Measurements from ENCODE around the gene TACC2.

DNA sequence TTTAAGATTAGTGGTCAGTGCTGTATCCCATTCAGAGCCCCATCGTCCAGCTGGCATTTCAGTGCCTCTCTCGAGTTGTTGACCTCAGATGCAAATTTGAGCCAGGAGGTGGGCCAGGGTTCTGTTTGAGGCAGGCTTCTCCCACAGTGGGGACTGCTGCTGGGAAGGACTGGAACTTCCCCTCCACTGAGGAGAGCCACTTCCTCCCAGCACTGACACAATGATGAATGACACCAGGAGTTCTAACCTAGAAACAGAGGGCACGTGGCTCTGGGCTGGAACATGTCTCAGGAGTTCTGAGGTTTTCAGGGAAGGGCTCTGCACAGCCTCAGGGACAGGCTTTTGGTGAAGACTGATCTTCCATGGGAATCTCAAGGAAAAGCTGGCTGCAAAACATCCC, 263.8 kb downstream of the TACC2 start:
- no peak for TF ChIP-seq POLR2A (IDR thresholded peaks at IDR 0.05)
- TF ChIP-seq, protein P1, sequence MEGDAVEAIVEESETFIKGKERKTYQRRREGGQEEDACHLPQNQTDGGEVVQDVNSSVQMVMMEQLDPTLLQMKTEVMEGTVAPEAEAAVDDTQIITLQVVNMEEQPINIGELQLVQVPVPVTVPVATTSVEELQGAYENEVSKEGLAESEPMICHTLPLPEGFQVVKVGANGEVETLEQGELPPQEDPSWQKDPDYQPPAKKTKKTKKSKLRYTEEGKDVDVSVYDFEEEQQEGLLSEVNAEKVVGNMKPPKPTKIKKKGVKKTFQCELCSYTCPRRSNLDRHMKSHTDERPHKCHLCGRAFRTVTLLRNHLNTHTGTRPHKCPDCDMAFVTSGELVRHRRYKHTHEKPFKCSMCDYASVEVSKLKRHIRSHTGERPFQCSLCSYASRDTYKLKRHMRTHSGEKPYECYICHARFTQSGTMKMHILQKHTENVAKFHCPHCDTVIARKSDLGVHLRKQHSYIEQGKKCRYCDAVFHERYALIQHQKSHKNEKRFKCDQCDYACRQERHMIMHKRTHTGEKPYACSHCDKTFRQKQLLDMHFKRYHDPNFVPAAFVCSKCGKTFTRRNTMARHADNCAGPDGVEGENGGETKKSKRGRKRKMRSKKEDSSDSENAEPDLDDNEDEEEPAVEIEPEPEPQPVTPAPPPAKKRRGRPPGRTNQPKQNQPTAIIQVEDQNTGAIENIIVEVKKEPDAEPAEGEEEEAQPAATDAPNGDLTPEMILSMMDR (IDR thresholded peaks at IDR 0.05), result no peak
